HG02973 (cell line): ENCODE results near the gene SPDYE3.
"Not testable (repeated sequence)": the region's sequence is repeated elsewhere in the genome, so short reads cannot be mapped to it uniquely, and the experiment has no call there.

Source experiments
- ATAC-seq: cut with Tn5 transposase; IDR thresholded peaks from one replicate; pipeline ENCODE4 v1.9.1; 2021; ENCODE audit warnings: moderate library complexity; ENCODE audit not compliant: unreplicated experiment

SPDYE3 gene, protein sequence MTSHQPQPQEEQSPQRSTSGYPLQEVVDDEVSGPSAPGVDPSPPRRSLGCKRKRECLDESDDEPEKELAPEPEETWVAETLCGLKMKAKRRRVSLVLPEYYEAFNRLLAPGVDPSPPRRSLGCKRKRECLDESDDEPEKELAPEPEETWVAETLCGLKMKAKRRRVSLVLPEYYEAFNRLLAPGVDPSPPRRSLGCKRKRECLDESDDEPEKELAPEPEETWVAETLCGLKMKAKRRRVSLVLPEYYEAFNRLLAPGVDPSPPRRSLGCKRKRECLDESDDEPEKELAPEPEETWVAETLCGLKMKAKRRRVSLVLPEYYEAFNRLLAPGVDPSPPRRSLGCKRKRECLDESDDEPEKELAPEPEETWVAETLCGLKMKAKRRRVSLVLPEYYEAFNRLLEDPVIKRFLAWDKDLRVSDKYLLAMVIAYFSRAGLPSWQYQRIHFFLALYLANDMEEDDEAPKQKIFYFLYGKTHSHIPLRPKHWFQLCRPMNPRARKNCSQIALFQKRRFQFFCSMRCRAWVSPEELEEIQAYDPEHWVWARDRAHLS

DNA sequence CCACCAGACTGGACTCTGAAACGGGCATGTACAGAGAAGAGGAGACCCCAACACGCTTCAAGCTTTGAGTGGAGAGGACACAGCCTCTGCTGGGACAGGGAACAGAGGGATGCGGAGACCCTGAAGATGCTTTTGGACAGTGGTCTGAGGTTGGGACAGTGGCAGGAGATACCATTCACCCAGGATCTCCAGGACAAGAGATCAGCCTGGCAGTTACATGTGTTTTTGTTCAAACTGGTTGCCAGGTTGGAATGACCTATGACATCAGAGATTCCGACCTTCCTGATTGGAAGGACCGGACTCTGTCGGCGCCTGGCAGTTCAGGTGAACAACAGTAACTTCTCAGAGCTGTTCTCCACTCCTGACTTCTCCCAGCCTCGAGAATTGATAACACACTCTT, at the start of gene SPDYE3:
Gene SPDYE3 (plus strand): TSS at position 301 of the 400 bp plus-strand sequence. CDS start 184 bp downstream, outside the sequence.
- ATAC-seq, result not testable (repeated sequence)

DNA sequence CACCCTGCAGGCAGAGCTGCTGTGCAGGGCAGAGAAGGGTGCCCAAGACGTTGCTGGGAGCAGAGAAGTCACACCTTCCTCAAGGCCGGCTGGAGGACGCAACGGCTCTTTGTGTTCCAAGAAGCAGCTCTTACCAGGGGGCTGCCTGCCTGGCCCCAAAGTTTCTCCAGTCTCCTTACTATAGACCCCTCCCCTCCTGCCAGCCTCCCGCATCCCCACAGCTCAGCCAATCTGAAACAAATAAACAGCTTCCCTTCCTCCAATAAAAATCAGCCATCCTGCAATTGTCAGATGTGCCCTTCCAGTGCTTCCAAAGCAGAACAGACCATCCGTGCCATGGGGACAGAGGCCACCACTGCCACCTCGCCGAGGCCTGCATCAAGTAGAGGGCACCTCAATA, 47.5 kb upstream of the SPDYE3 start:
- not testable (repeated sequence) for ATAC-seq

DNA sequence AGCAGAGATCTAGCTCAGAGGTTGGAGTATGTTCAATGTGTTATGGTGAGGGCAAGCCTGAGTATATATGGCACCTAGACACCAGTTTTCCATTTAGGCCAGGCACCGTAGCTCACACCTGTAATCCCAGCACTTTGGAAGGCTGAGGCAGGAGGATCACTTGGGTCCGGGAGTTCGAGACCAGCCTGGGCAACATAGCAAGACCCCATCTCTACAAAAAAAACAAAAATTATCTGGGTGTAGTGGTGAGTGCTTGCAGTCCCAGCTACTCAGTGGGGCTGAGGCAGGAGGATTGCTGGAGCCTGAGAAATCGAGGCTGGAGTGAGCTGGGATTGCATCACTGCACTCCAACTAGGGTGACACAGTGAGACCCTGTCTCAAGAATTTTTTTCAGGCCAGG, 44.6 kb upstream of the SPDYE3 start:
- not testable (repeated sequence) for ATAC-seq

DNA sequence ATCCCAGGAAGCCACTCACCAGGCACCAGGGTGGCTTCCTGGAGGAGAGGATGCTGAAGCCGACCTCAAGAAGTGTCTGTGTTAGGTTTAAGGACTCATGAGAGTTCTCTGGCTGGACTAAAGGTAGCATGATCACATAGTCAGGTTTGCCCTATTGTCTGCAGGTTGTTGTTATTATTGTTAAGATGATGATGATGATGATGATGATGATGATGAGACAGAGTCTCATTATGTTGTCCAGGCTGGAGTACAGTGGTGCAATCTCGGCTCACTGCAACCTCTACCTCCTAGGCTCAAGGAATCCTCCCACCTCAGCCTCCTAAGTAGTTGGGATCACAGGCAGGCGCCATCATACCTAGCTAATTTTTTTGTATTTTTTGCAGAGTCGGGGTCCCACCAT, 43.3 kb upstream of the SPDYE3 start:
- ATAC-seq, result not testable (repeated sequence)

DNA sequence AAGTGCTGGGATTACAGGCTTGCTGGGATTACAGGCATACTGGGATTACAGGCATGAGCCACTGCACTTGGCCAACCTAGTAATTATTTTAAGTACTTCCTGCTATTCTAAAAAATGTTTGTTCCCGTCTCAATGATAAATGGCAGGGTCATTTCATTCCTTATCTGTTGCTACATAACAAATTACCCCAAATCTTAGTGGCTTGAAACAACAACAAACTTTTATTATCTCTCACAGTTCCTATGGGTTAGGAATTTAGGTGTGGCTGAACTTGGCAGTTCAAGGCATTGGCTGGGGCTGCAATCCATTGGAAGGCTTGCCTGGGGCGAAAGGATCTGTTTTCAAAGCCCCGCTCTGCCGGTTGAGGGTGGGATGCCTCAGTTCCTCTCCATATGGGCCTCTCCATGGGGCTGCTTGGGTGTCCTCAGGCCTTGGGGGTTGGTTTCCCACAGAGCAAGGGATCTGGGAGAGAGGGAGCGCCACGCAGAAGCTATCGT, 42.8 kb upstream of the SPDYE3 start:
- not testable (repeated sequence) for ATAC-seq

DNA sequence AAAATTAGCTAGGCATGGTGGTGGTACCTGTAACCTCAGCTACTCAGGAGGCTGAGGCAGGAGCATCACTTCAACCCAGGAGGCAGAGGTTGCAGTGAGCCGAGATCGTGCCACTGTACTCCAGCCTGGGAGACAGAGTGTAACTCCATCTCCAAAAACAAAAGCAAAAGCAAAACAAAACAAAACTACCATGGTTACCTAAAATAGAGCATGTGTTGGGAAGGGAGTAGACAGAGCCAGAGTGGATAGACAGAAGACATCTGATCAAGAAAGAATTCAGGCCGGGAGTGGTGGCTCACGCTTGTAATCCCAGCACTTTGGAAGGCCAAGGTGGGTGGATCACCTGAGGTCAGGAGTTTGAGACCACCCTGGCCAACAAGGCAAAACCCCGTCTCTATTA, 41.7 kb upstream of the SPDYE3 start:
- ATAC-seq, result not testable (repeated sequence)

DNA sequence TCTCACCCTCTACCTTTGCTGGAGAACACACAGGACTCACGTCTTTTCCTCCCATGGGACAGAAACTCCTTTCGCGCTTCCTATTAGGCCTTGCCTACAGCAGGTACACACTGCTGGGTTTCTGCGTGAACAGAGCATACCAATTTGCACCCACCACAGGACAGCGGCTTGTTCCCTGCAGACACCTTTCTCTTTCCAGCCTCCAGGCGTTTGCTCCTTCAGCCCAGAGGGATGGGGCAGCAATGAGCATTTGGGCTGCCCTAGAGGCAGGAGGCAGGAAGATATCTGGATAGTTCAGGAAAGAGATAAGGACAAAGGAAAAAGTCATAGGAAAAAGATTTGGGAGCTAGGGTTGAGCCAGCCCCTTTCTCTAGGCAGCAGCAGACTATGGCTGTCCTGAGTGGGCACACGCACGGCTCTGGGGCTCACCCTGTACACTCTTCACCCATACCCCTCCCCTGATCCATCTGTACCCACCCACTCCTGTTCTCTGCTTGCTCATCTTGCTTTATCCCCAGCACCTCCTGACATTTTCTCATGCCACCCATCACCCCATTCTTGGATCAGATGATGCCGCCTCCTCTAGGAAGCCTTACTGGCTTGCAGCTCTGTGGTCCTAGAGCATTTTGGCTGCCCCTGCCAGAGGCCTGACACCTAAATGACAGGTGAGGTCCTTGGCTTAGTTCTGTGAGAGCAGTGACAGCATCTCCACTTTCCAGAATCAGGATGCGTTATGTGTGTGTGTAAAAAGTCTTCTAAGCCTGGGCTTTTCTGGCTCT, 40.7 kb upstream of the SPDYE3 start:
- no peak for ATAC-seq

DNA sequence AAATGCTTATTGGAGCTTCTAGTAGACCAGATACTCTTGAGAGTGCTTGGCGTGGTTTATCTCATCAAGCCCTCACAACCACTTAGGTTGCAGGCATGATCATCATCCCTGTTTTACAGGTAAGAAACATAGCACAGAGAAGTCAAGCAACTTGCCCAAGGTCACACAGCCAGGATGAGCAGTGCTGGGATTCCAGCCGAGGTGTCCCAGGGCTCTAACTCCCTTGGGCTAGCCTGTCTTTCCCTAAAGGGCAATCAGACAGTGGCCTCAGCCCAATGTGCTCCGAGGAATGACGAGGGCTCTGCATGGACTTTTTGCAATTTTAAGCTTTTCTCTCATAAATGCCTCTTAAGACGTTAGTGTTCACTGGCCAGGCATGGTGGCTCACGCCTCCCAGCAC, 39.9 kb upstream of the SPDYE3 start:
- no peak for ATAC-seq

DNA sequence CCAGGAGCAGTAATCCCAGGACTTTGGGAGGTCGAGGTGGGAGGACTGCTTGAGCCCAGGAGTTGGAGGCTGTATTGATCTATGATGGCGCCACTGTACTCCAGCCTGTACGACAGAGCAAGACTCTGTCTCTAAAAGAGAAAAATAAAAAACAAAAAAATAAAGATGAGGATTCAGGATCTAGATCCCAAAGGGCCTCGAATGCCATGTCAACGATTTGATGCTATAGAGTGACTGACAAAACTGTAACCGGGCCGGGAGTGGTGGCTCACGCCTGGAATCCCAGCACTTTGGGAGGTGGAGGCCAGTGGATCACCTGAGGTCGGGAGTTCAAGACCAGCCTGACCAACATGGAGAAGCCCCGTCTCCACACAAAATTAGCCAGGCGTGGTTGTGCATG, 38.6 kb upstream of the SPDYE3 start:
- ATAC-seq, result not testable (repeated sequence)

DNA sequence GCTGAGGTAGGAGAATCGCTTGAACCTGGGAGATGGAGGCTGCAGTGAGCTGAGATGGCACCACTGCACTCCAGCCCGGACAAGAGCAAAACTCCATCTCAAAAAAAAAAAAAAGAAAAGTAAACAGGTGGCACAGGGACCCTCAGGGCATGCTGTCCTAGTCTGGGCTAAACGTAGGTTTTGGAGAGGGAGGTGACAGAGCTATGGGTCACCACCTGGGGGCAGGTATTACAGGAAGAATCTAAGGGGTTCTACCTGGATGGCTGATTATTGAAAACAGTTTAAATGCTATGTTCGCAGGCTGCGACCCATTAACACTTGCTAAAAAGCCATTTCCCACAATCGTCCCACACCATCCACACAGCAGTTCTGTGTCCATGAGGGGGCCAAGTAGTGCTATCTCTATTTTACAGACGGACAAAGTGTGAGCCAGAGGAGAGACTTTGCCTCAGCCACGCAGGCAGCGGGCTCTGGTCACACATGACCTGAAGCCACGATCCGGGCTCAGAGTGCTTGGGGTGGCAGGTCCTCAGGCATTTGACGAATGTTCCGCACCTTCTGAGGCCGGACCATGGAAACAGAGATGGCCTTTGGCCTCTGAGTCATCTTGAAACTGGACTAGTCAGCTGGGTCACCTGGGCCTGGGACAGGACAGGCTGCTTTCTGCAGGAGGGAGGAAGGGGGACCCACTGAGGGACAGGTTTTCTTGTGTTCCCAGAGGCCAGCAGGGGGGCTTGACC, 38.0 kb upstream of the SPDYE3 start:
- ATAC-seq, result not testable (repeated sequence)

DNA sequence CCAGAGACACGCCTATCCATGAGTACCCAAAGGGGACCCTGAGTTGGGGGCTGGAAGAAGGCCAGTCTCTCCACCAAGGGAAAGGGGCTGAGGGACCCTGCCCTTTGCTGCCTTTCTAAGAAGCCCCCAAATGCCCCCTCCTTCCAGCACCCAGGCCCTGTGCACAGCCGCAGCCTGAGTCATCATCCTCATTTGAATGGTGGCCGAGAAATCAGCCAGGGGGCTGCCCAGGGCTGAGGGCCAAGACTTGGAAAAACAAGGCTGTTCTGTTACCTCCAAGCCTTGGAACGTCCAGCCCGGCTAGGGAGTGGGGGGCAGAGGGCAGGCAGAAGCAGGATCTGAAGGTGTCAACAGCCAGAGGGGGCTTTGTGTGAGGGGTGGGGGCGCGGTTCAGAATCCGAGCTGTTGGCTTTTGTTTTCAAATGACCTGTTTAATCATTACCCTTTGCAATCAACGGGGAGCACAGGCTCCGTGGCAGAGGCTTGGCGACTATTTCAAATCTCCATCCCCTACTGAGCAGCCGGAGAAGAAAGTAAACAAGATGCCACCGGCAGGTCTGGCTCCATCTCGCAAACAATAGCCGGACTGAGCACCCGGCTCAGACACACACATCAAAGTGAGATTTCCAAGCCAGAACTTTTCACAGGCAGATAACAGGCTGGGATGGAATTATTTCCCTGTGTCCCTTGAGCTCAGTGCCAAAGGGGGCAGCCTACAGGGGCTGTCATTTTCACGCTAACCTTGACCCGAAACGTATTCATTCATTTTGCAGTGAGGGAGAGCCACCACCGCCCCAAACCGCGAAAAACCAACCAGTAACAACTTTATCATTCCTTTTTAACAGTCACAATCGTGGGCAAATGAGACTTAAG, 37.2 kb upstream of the SPDYE3 start:
- not testable (repeated sequence) for ATAC-seq

DNA sequence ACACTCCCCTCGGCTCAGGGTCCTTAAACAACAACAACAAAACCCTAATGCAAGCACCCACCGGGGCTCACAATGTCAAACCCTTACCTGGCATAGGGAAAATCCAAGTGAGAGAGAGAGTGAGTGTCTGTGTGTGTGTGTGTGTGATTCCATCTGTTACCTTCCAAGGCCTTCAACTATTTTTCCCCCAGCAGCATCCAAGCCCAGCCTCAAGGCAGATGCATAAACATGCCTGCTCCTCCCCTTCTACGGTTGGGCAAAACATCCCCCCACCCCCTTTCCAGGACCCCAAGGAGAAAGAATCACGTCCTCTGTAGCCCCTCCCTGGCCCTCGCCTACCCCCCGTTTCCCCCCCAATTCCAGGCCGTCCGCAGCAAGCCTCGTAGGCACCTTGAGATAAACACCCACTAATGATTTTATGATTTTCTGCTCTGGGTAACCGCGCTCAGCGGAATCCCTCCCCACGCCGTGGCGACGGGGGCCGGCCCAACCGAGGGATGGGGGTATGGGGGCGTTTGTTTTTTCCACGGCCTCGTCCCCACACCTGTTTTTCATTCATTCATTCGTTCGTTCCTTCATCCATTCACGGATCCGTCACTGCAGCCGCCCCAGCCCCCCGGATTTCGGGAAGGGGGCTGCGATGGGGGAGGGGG, 36.4 kb upstream of the SPDYE3 start:
- ATAC-seq, result not testable (repeated sequence)

DNA sequence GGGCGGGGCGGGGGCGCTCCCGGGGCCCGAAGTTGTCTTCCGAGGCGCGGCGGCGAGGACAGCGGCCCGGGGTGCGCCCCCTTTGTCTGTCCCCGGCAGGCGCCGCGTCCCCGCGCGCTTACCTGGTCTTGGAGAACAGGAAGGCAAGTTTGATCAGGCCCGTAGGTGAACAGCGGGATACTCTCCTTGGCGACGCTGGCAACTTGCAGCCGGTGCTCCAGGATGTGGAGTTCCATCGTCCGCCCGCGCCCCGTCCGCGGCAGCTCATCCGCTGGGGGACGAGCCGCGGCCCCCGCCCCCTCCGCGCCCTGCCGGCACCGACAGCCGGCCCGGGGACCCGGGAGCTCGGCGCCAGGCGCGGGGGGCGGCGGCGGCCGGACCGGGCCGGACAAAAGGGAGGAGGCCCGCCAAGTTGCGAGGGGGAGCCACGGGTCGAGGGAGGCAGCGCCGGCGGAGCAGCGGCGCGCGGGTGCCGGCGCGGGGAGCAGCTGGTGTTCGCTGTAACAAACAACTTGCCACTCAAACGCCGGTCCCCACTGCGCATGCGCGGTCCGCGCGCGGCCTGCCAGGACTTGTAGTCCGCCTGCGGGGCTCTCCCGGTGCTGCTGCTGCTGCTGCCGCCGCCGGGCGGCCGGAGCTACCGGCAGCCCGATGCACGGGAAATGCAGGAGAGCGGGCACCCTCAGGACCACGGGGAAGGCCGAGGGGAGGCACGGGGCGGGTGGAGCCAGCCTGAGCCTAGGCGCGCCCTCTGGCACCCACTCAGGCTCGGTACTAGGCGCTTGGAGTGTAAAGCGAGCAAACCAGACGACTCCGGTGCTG, 35.6 kb upstream of the SPDYE3 start:
- peak; percentile 81 for ATAC-seq

DNA sequence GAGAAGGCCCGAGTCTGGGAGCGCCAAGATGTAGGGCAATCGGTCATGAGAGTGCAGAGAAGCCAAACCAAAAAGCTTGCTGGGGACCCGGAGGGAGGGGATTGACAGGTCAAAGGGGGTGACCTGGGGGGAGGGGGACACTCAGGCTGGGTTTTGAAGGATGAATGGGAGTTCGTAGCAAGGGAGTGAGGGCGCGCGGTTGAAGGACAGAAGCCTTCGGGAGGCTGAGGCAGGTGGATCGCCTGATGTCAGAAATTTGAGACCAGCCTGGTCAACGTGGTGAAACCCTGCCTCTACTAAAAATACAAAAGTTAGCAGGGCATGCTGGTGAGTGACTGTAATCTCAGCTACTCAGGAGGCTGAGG, 35.0 kb upstream of the SPDYE3 start:
- ATAC-seq, result peak; percentile 8

DNA sequence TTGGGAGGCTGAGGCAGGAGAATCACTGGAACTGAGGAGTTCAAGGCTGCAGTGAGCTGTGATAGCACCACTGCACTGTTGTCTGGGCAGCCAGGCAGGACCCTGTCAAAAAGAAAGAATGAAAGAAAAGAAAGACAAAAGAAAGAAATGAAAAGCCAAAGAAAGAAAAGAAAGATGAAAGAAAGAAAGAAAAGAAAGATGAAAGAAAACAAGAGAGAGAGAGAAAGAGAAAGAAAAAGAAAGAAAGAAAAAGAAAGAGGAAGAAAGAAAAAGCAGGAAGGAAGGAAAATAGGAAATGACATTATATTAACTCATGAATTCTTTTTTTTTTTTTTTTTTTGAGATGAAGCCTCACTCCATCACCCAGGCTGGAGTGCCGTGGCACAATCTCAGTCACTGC, 32.4 kb upstream of the SPDYE3 start:
- no peak for ATAC-seq

DNA sequence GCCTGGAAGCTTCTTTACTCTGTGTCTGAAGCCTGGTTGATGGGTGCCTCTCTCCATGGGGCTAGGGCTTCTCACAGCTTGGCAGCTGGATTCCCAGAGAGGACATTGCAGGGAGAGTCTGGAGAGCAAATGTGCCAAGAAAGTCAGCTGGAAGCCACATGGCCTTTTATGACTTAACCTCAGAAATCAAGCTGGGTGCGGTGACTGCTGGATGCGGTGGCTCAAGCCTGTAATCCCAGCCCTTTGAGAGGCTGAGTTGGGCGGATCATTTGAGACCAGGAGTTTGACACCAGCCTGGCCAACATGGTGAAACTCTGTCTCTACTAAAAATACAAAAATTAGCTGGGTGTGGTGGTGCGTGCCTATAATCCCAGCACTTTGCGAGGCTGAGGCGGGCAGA, 31.4 kb upstream of the SPDYE3 start:
- ATAC-seq, result not testable (repeated sequence)

DNA sequence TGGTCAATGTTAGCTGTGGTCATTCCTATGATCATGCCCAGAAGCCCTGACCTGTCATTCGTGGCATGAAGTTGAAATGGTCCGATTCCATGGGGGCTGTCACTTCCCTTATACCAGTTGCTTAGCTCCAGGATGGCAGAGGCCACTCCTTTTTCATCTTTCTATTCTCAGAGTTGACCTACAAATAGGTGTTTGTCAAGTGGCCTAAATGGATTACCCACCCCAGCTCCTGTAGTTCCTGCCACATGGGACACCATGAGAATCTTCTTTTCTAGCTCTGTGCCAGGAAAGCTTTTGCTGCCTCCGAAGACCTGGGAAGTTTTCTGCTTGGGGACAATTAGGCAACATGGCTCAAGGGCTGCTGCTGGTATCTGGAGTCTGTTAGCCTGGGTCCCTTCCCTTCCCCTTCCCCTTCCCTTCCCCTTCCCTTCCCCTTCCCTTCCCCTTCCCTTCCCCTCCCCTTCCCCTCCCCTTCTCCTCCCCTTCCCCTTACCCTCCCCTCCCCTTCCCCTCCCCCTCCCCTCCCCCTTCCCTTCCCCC, 25.4 kb upstream of the SPDYE3 start:
- ATAC-seq, result not testable (repeated sequence)

DNA sequence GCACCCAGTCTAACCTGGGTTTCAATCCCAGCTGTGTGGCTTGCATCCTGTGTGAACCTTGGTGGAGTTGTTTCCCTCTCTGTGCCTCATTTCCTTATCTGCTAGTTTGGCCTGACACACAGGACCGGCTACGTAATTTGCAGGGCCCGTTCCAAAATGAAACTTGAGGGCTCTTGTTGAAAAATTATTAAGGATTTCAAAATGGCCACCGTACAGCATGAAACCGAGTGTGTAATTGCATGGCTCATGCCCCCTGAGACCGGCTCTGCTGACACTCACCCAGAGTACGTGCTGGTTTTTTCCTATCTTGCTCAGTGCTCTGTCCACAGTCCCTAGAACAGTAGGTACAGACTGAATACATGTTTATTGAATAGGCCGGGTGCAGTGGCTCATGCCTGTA, 24.4 kb upstream of the SPDYE3 start:
- not testable (repeated sequence) for ATAC-seq
